Upper lobe of right lung (tissue), 1 donor: ENCODE data around the gene CDC14A. TPM values are rescaled to one million over a fixed set of nuclear protein-coding genes. Genes with fewer than 3 reads are reported as not detected.

Experiments used
- ATAC-seq: fragments of 200-7000 bp; cut with Tn5 transposase; one replicate; pipeline ENCODE4 v1.9.1; 2020; ENCODE audit warnings: mild to moderate bottlenecking, moderate library complexity
- DNase-seq: peaks from one replicate; pipeline ENCODE4 v3.0.0-alpha.2; 2020
- H3K27ac ChIP-seq: fragments of 200-600 bp; one replicate; pipeline ENCODE4 v1.8.0; 2022
- H3K27me3 ChIP-seq: fragments of 200-600 bp; one replicate; pipeline ENCODE4 v1.8.0; 2022; ENCODE audit warnings: mild to moderate bottlenecking
- H3K36me3 ChIP-seq: fragments of 200-600 bp; one replicate; pipeline ENCODE4 v1.8.0; 2022
- H3K4me1 ChIP-seq: fragments of 200-600 bp; one replicate; pipeline ENCODE4 v1.8.0; 2022
- H3K4me3 ChIP-seq: fragments of 200-600 bp; one replicate; pipeline ENCODE4 v1.8.0; 2022; ENCODE audit warnings: mild to moderate bottlenecking
- H3K9me3 ChIP-seq: fragments of 200-600 bp; one replicate; pipeline ENCODE4 v1.8.0; 2022
- intact Hi-C: fragments of 100-400 bp; cut with DNase I; formaldehyde crosslinking; loops from one replicate; pipeline ENCODE4 v1.11.0; 2022
- total RNA-seq: library from RNA; stranded (reverse); fragmentation: NEBNext Ultra II Directional; extraction: Animal tissue kit (Norgen Biotek cat#: 25700); gene quantifications from one replicate; pipeline ENCODE4 v1.2.1, GENCODE V29; 2021
- TF ChIP-seq, protein P1 (sequence below): fragments of 200-600 bp; IDR thresholded peaks from one replicate; pipeline ENCODE4 v1.8.0; 2022; ENCODE audit warnings: antibody characterized with exemption
- donor health status: DM: no; HTN: yes; CAD: no; lungs with severe emphysema.

The CDC14A gene
- total RNA-seq, 1 donor from 2014 or later = 12.0 TPM

DNA sequence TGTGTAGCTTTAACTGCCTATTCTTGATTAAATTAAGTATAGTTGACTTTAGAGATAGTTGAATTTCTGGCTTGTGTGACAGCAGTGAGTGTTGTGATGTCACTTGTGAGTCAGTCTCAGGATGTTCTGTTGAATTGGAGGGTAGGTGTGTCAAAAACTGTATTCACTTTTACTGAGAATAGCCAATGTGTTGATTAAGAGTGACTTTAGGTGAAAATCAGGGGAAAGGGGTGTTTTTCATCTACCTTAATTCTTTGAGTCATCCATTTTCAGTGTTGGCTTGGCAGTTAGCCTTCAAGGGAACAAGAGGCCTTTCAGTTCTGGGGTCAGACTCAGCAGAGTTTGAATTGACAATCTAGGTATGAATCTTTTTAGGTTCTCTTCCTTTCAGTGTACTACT is 75.9 kb downstream of the CDC14A start:
- no peak overlapping the region for H3K4me3 ChIP-seq
- no peak for DNase-seq
- TF ChIP-seq, protein P1, sequence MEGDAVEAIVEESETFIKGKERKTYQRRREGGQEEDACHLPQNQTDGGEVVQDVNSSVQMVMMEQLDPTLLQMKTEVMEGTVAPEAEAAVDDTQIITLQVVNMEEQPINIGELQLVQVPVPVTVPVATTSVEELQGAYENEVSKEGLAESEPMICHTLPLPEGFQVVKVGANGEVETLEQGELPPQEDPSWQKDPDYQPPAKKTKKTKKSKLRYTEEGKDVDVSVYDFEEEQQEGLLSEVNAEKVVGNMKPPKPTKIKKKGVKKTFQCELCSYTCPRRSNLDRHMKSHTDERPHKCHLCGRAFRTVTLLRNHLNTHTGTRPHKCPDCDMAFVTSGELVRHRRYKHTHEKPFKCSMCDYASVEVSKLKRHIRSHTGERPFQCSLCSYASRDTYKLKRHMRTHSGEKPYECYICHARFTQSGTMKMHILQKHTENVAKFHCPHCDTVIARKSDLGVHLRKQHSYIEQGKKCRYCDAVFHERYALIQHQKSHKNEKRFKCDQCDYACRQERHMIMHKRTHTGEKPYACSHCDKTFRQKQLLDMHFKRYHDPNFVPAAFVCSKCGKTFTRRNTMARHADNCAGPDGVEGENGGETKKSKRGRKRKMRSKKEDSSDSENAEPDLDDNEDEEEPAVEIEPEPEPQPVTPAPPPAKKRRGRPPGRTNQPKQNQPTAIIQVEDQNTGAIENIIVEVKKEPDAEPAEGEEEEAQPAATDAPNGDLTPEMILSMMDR = no peak
- no peaks in the 10 kb centered on the region for H3K36me3 ChIP-seq
- no peaks in the 10 kb centered on the region for H3K9me3 ChIP-seq
- peaks cover 5% of the 10 kb centered on the region for H3K4me1 ChIP-seq
- H3K27me3 ChIP-seq = no peaks in the 10 kb centered on the region
- H3K27ac ChIP-seq = no peak overlapping the region
- no peak for ATAC-seq
- intact Hi-C loops = no loop called here

DNA sequence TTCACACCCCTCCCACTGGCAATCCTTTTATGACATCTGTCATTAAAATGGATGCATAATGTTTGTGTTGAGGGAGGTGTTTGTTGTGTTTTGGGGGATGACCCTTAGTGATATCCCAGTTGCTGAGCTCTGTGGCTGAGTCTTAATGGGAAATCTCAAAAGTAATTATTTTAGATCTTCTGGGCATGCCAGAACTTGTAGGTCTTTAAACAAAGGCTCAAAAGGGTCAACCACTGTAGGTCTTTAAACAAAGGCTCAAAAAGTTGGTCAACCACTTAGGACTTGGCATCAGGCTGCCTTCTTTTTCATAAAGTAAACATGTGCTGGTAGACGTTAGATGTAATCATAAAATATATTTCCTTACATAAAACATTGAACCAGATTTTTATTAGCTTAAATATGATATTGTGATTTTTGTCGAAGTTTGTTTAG is 78.0 kb downstream of the CDC14A start:
- no peak overlapping the region for H3K27ac ChIP-seq
- H3K9me3 ChIP-seq = no peaks in the 10 kb centered on the region
- intact Hi-C loops = no loop called here
- no peak overlapping the region for H3K4me3 ChIP-seq
- TF ChIP-seq, protein P1 = no peak
- no peaks in the 10 kb centered on the region for H3K36me3 ChIP-seq
- H3K27me3 ChIP-seq = no peaks in the 10 kb centered on the region
- peaks cover 5% of the 10 kb centered on the region for H3K4me1 ChIP-seq
- no peak for ATAC-seq
- no peak for DNase-seq

DNA sequence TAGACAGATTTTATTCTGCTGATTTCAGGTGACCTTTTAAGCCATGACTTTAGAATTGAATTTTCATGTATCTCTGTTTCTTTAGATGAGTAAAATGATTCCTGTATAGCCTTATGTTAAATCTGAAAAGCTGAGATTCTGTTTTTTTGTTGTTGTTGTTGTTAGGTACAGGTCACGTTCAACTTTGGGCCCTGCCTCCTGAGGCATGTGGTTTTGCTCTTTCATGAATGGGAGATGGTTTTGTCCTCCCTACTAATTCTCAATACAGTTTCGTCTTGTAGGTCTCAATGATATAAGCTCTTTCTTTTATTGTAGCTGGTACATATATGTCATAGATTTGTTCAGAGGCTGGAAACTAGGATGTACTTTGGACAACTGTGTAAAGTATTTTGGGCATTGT is 79.6 kb downstream of the CDC14A start:
- TF ChIP-seq, protein P1 = no peak
- H3K4me3 ChIP-seq = no peak overlapping the region
- H3K27ac ChIP-seq = no peak overlapping the region
- intact Hi-C loops = no loop called here
- H3K4me1 ChIP-seq = peaks cover 5% of the 10 kb centered on the region
- H3K36me3 ChIP-seq = no peaks in the 10 kb centered on the region
- DNase-seq (no peak), ATAC-seq (no peak)
- H3K9me3 ChIP-seq = no peaks in the 10 kb centered on the region
- no peaks in the 10 kb centered on the region for H3K27me3 ChIP-seq

DNA sequence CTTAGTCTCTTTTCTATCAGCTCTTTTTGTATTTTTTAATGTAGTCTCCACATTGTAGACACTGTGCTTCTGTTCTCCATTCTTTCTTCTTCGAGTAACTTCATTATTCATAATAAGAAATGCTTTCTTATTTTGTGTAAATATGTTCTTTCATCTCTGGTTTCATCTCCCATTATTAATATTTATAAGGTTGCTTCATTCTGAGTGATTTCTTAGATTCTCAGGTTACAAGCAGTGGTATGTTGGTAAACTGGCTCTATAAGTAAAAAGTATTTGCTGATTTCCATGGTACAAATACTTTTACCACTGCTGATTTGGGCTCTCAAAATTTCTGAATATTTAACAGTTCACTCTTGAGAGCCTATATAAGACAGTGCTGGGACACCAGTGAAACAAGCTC is 81.3 kb downstream of the CDC14A start:
- H3K4me1 ChIP-seq = peaks cover 5% of the 10 kb centered on the region
- H3K36me3 ChIP-seq = no peaks in the 10 kb centered on the region
- DNase-seq = no peak
- TF ChIP-seq, protein P1 = no peak
- no peak overlapping the region for H3K4me3 ChIP-seq
- no peak for ATAC-seq
- H3K27ac ChIP-seq = no peak overlapping the region
- no peaks in the 10 kb centered on the region for H3K27me3 ChIP-seq
- no peaks in the 10 kb centered on the region for H3K9me3 ChIP-seq
- intact Hi-C loops = no loop called here

DNA sequence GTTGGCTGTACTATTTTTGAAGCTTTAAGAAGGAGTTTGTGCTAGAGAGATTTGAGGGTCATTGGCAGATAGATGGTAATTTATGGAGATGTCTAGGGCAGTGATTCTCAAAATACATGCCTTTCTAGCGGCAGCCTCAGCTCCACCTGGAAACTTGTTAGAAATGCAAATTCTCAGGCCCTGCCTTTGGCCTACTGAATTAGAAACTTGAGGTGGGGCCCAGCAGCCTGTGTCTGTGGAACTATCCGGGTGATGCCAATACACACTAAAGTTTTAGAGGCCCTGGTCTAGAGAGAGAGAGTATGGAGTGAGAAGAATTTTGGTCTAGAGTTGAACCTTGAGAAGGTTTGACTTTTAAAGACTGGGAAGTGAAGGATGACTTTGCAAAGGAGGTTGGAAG is 82.5 kb downstream of the CDC14A start:
- Histone ChIP-seq H3K27me3 (no peaks in the 10 kb centered on the region), H3K27ac (no peak overlapping the region), H3K4me3 (no peak overlapping the region), H3K9me3 (no peaks in the 10 kb centered on the region), H3K4me1 (peaks cover 13% of the 10 kb centered on the region), H3K36me3 (no peaks in the 10 kb centered on the region)
- DNase-seq (no peak), ATAC-seq (no peak)
- TF ChIP-seq, protein P1 = no peak
- intact Hi-C loops = no loop called here

DNA sequence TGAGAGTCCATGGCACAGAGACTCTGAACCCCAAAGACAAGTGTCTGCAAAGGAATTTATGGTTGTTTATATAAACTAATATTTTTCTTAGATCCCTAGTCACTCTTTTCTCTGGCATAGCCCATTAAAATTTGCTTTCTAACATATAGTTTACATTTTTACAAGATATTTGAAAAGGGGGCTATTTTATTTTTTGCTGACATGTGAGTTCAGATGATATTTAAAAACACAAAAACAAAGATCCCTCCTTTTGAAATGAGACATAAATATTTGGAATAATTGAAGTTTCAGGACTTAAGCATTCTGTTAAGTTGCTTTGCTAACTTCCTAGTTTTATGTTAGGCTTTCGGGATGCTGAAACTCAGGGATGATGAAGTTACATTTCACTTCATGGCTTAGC is 86.1 kb downstream of the CDC14A start:
- Histone ChIP-seq H3K27me3 (no peaks in the 10 kb centered on the region), H3K36me3 (no peaks in the 10 kb centered on the region), H3K9me3 (no peaks in the 10 kb centered on the region), H3K4me3 (no peak overlapping the region), H3K27ac (no peak overlapping the region), H3K4me1 (peaks cover 12% of the 10 kb centered on the region)
- intact Hi-C loops = no loop called here
- no peak for ATAC-seq
- no peak for DNase-seq
- TF ChIP-seq, protein P1 = no peak
